OCI-LY3 (cell line): ENCODE data around the gene PDZD7.

Source experiments
- CTCF ChIP-seq: fragments of 200-600, 300-600 bp; sonication (generic); IDR thresholded peaks from 2 replicates; pipeline ENCODE4 v1.5.1; 2014; ENCODE audit warnings: antibody characterized with exemption, low read length, low read depth
- EZH2phosphoT487 ChIP-seq: fragments of 200-600 bp; shearing (Covaris generic); IDR thresholded peaks from 2 replicates; pipeline ENCODE4 v1.6.1; 2018; ENCODE audit warnings: antibody characterized with exemption, mixed run types, low read depth

- TF ChIP-seq EZH2phosphoT487 (no peak), CTCF (no peak)
Measured at GRCh38 chr10:101001659-101002035, 29.3 kb downstream of the PDZD7 start.
